Measurements from ENCODE around the gene ENG. TPM values are rescaled to one million over a fixed set of nuclear protein-coding genes. Genes with fewer than 3 reads are reported as not detected.

The ENG gene
- total and polyA plus RNA-seq, 2 of the 8 experiments (the other 6 are each of a cell fraction or from before 2014, with no cell fraction given): 1.8 to 4.4 TPM

GRCh38 chr9:127857278-127857677 lies 2.8 kb upstream of the ENG start:
- WGBS, 2 experiments (ENCODE audit: extremely low coverage in 1 of 2, insufficient coverage in 1 of 2, insufficient read length in 1 of 2, insufficient replicate concordance in 2 of 2, low coverage in 1 of 2, low lambda C conversion rate in 2 of 2, missing lambda C conversion rate in 1 of 2): 100% methylated on average over 1 of the region's 4 CpGs; no CpG with 5 or more reads in 1 of the 2 experiments
- no peak overlapping the region for H3K9ac ChIP-seq (replicated peaks in 1 of 4; ENCODE audit: extremely low read depth in 1 of 4, low read depth in 3 of 4, low read length in 3 of 4)
- H3K23ac ChIP-seq (ENCODE audit: insufficient read length): no peak overlapping the region
- TF ChIP-seq EZH2 (IDR thresholded peaks at IDR 0.05; ENCODE audit: low read depth, low read length, severe bottlenecking) (no peak), CBX8 (IDR thresholded peaks at IDR 0.05; ENCODE audit: borderline replicate concordance, low read depth, low read length) (no peak), GABPA (IDR thresholded peaks at IDR 0.05; ENCODE audit: borderline replicate concordance, insufficient read depth, low read length) (no peak), CBX5 (IDR thresholded peaks at IDR 0.05; ENCODE audit: low read depth, low read length) (no peak), JUN (IDR thresholded peaks at IDR 0.05; ENCODE audit: low read depth, low read length) (no peak), SUZ12 (IDR thresholded peaks at IDR 0.05; ENCODE audit: low read length) (no peak), CHD2 (IDR thresholded peaks at IDR 0.05; ENCODE audit: low read length) (no peak), FOSL1 (IDR thresholded peaks at IDR 0.05; ENCODE audit: insufficient read depth, low read depth, low read length) (no peak), EP300 (IDR thresholded peaks at IDR 0.05; ENCODE audit: borderline replicate concordance in 1 of 2, low read depth in 2 of 2, low read length in 2 of 2) (no peak), RNF2 (IDR thresholded peaks at IDR 0.05; ENCODE audit: borderline replicate concordance, low read depth, low read length, missing control alignments, poor library complexity, severe bottlenecking) (no peak), ATF2 (IDR thresholded peaks at IDR 0.05; ENCODE audit: low read length) (no peak)
- H4K20me1 ChIP-seq (replicated peaks in 1 of 2; ENCODE audit: control insufficient read depth in 1 of 2, insufficient read depth in 2 of 2, low read length in 2 of 2): no peaks in the 10 kb centered on the region
- FAIRE-seq: no peak
- CTCF ChIA-PET (ENCODE audit: partially characterized antibody): interaction anchor here (0.7 to 6.6 kb wide), 6 partner anchors 9 to 94 kb away, joined by 3 to 50 read pairs (median 5); no protein-coding TSS in a partner anchor
- H2BK20ac ChIP-seq (ENCODE audit: low read length): no peak overlapping the region
- no peak overlapping the region for H3K4ac ChIP-seq (replicated peaks; ENCODE audit: insufficient read length, low read depth, low read length)
- H3K4me3 ChIP-seq (ENCODE audit: extremely low read depth in 1 of 4, insufficient read depth in 2 of 4, low read depth in 3 of 4, low read length in 4 of 4): no peak overlapping the region
- 0 out of 2 replicates have a peak overlapping the region, but pooled peaks have one; percentile 24 for H2AK5ac ChIP-seq (ENCODE audit: low read depth, low read length)
- no peak overlapping the region for H2BK5ac ChIP-seq (ENCODE audit: low read depth, low read length)
- no peaks in the 10 kb centered on the region for H3K9me3 ChIP-seq (ENCODE audit: insufficient read depth in 2 of 2, low read depth in 1 of 2, low read length in 1 of 2)
- no peaks in the 10 kb centered on the region for H3K36me3 ChIP-seq (ENCODE audit: control insufficient read depth in 2 of 4, insufficient read depth in 4 of 4, low read length in 3 of 4)
- no peak overlapping the region for H3K14ac ChIP-seq (ENCODE audit: insufficient read length)
- H3K4me2 ChIP-seq (ENCODE audit: insufficient read depth in 1 of 2, low read depth in 2 of 2, low read length in 2 of 2): no peak overlapping the region
- no peak overlapping the region for H2BK15ac ChIP-seq (ENCODE audit: low read length)
- H4K91ac ChIP-seq (replicated peaks; ENCODE audit: insufficient read length, low read length): no peak overlapping the region
- no peak for DNase-seq (ENCODE audit: low read depth in 1 of 2, low spot score in 2 of 2)
- no peak overlapping the region for H3K27ac ChIP-seq (ENCODE audit: low read depth, low read length)
- no peak overlapping the region for H4K5ac ChIP-seq (ENCODE audit: insufficient read length, low read depth, low read length)
- H3K79me1 ChIP-seq (ENCODE audit: low read depth, low read length): no peaks in the 10 kb centered on the region
- H3K27me3 ChIP-seq (replicated peaks in 1 of 4; ENCODE audit: control insufficient read depth in 3 of 4, extremely low read depth in 1 of 4, insufficient read depth in 3 of 4, low read length in 3 of 4): no peaks in the 10 kb centered on the region
- H2AFZ ChIP-seq (ENCODE audit: low read length): no peak overlapping the region
- no peak overlapping the region for H4K8ac ChIP-seq (ENCODE audit: extremely low read depth, insufficient read depth, low read length)
- H3K4me1 ChIP-seq (replicated peaks in 1 of 4; ENCODE audit: control insufficient read depth in 3 of 4, insufficient read depth in 4 of 4, low read length in 3 of 4): peaks cover 0 to 10% (median 6%) of the 10 kb centered on the region in 4 experiments; a peak in 5 of 7 replicates
- H3K79me2 ChIP-seq (ENCODE audit: control insufficient read depth in 1 of 2, insufficient read depth in 2 of 2, low read length in 2 of 2): no peaks in the 10 kb centered on the region
- H2BK120ac ChIP-seq (replicated peaks; ENCODE audit: low read depth, low read length): no peak overlapping the region
- H2BK12ac ChIP-seq (ENCODE audit: low read depth, low read length): no peak overlapping the region
- H3K18ac ChIP-seq (ENCODE audit: extremely low read depth, low read length): no peak overlapping the region
- H3K56ac ChIP-seq (replicated peaks; ENCODE audit: insufficient read length, low read depth, low read length): no peak overlapping the region
- H3K23me2 ChIP-seq (ENCODE audit: low read depth, low read length): no peaks in the 10 kb centered on the region; the same call in 1 of the 2 replicates
- POLR2A ChIA-PET (ENCODE audit: partially characterized antibody): interaction anchor here (1.2 kb wide), 1 partner anchor 10 kb away, joined by 3 read pairs; no protein-coding TSS in a partner anchor
